Left ventricle myocardium inferior (tissue), 1 donor: ENCODE results near the gene PAX5. TPM values are rescaled to one million over a fixed set of nuclear protein-coding genes. Genes with fewer than 3 reads are reported as not detected.

Source experiments
- DNase-seq: peaks from one replicate; pipeline ENCODE4 v3.0.0-alpha.2; 2020
- H3K27ac ChIP-seq: fragments of 200-600 bp; replicated peaks from 2 replicates; pipeline ENCODE4 v1.8.0; 2021
- H3K27me3 ChIP-seq: fragments of 200-600 bp; 2 replicates; pipeline ENCODE4 v1.8.0; 2021; ENCODE audit warnings: low read depth
- H3K36me3 ChIP-seq: fragments of 200-600 bp; 2 replicates; pipeline ENCODE4 v1.8.0; 2021
- H3K4me1 ChIP-seq: fragments of 200-600 bp; 2 replicates; pipeline ENCODE4 v1.8.0; 2021
- H3K4me3 ChIP-seq: fragments of 200-600 bp; 2 replicates; pipeline ENCODE4 v1.8.0; 2021; ENCODE audit warnings: mild to moderate bottlenecking, moderate library complexity
- H3K9me3 ChIP-seq: fragments of 200-600 bp; replicated peaks from 2 replicates; pipeline ENCODE4 v1.8.0; 2021
- intact Hi-C: fragments of 100-400 bp; cut with micrococcal nuclease; formaldehyde crosslinking; loops from one replicate; pipeline ENCODE4 v1.11.0; 2022
- total RNA-seq: library from RNA; stranded (reverse); fragmentation: NEBNext Ultra II Directional; extraction: Animal tissue kit (Norgen Biotek cat#: 25700); gene quantifications from one replicate; pipeline ENCODE4 v1.2.1, GENCODE V29; 2021
- TF ChIP-seq, protein P1 (sequence below): fragments of 200-600 bp; IDR thresholded peaks from 2 replicates; pipeline ENCODE4 v1.8.0; 2021; ENCODE audit warnings: antibody characterized with exemption, mild to moderate bottlenecking, borderline replicate concordance
- donor health status: DM: no; HTN: yes; CAD: no; lungs with severe emphysema.

PAX5 gene
- total RNA-seq, 1 donor from 2014 or later, result not detected

DNA sequence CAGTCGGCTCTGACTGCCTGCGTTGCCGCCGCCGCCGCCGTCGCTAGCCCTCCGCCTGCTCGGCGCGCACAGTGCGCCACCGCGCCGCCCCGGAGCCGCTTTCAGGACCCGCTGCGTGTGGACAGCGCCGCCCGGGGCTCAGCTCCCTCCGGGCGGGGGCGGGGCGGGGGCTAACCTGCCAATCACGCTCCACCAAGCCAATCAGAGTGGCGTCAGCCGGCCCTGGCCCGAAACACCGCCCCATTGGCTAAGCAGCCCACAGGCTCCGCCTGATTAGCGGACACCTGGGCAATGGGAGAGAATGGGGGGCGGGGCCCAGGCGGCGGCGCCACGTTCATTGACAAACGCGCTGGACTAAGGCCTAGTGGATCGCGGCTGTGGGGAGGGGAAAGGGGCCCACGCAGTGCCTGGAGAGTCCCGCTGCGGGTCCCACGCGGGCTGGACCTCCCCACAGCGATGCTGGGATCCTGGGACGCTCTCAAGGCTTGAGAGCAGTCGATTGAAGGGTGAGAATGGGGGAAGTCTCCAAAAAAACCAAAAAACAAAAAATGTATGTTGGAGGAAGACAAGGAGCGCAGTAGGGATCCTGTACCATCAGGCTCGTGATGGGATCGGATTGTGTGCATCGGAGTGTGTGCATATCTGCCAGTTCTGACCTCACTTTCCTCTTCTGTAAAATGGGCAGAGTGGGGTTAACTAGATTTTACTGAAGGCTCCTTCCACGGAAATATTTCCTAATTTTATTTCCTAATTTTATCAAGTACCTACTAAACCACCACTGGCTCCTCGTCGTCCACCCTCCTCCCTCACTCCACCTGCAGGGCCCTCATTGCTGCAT is 6.3 kb downstream of the PAX5 start:
- peak; percentile 82 for DNase-seq
- Histone ChIP-seq H3K4me3 (peak overlapping the region; percentile 57), H3K9me3 (no peaks in the 10 kb centered on the region), H3K27ac (no peak overlapping the region), H3K27me3 (peaks cover 100% of the 10 kb centered on the region), H3K36me3 (no peaks in the 10 kb centered on the region), H3K4me1 (peaks cover 58% of the 10 kb centered on the region)
- intact Hi-C loops, result no loop called here
- TF ChIP-seq, protein P1, sequence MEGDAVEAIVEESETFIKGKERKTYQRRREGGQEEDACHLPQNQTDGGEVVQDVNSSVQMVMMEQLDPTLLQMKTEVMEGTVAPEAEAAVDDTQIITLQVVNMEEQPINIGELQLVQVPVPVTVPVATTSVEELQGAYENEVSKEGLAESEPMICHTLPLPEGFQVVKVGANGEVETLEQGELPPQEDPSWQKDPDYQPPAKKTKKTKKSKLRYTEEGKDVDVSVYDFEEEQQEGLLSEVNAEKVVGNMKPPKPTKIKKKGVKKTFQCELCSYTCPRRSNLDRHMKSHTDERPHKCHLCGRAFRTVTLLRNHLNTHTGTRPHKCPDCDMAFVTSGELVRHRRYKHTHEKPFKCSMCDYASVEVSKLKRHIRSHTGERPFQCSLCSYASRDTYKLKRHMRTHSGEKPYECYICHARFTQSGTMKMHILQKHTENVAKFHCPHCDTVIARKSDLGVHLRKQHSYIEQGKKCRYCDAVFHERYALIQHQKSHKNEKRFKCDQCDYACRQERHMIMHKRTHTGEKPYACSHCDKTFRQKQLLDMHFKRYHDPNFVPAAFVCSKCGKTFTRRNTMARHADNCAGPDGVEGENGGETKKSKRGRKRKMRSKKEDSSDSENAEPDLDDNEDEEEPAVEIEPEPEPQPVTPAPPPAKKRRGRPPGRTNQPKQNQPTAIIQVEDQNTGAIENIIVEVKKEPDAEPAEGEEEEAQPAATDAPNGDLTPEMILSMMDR, result no peak

DNA sequence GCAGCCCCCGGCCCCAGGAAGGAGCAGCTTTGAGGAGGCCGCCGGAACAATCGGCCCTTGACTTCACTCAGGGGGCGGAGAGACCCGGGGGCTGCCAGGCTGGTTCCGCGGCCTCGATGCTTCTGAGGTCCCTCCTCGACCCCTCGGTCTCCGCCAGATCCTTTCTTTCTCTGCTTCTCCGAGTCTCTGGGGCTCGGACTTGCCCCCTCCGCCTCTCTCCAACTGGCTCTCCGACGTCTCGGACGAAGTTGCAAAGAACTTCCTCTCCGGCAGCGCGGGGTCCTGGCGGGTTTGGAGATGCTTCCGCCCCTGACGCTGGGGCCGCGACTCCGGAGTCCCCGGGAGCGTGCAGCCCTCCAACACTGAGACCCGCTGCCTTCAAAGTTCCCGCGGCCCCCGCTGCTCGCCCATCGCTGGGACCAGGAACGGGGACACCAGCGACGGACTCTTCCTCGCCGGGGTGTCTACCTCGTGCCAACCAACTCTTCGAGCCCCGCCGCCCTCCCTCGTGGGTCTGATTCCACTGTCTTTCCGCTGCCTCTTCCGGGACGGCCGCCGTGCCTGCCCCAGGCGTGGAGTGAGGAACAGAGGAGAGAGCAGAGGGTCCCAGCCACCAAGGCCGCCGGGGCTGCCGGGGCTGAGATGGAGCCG is 7.0 kb downstream of the PAX5 start:
- TF ChIP-seq, protein P1, result no peak
- intact Hi-C loops, result no loop called here
- Histone ChIP-seq H3K27me3 (peaks cover 100% of the 10 kb centered on the region), H3K4me1 (peaks cover 58% of the 10 kb centered on the region), H3K4me3 (peak overlapping the region; percentile 57), H3K27ac (no peak overlapping the region), H3K36me3 (no peaks in the 10 kb centered on the region), H3K9me3 (no peaks in the 10 kb centered on the region)
- DNase-seq, result no peak

- Histone ChIP-seq H3K27ac (no peak overlapping the region), H3K27me3 (peaks cover 100% of the 10 kb centered on the region), H3K4me1 (peaks cover 58% of the 10 kb centered on the region), H3K36me3 (no peaks in the 10 kb centered on the region), H3K9me3 (no peaks in the 10 kb centered on the region), H3K4me3 (peak overlapping the region; percentile 57)
- no peak for DNase-seq
- intact Hi-C loops, result no loop called here
- TF ChIP-seq, protein P1, result no peak
These were observed 7.7 kb downstream of the PAX5 start for GRCh38 chr9:37026113-37026930.

- Histone ChIP-seq H3K36me3 (no peaks in the 10 kb centered on the region), H3K9me3 (no peaks in the 10 kb centered on the region), H3K27ac (no peak overlapping the region), H3K27me3 (peaks cover 100% of the 10 kb centered on the region), H3K4me1 (peaks cover 58% of the 10 kb centered on the region), H3K4me3 (peak overlapping the region; percentile 57)
- TF ChIP-seq, protein P1, result no peak
- intact Hi-C loops, result no loop called here
- no peak for DNase-seq
These were observed 8.3 kb downstream of the PAX5 start for GRCh38 chr9:37025823-37026112.

DNA sequence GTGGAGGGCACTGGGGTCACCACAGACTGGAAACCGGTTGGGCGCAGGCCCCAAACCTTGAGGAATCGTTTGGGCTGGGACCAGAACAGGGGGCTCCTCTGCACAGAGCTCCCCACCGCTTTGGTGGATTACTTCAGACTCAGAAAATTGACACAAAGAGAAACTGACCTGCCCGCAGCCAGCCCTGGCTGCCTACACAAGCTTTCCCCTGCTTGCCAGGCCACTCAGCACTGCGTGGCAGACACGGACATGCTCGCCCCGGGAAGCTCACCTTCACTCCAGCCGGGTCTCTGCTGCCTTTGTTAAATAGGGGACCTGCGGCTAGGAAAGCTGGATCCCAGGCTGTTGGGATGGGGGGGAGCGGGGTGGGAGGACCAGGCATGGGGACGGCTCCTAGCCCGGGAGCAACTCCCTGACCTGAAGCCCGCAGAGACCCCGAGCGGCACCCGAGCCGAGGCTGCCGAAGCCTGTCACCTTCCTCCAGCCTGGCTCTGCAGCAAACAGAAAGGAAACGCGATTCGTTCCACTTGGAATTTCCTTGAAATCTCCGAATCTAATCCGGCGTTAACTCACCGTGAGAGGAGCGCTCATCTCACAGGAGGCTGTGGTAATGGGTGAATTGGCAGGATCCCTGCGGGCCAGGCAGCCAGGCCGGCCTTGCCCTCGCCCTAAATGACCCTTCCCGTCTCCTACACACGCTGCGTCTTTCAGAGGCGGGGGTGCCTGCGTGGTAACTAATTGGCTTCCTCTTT is 8.8 kb downstream of the PAX5 start:
- Histone ChIP-seq H3K9me3 (no peaks in the 10 kb centered on the region), H3K4me3 (peak overlapping the region; percentile 57), H3K27ac (no peak overlapping the region), H3K27me3 (peaks cover 100% of the 10 kb centered on the region), H3K4me1 (peaks cover 56% of the 10 kb centered on the region), H3K36me3 (no peaks in the 10 kb centered on the region)
- intact Hi-C loops, result no loop called here
- no peak for DNase-seq
- TF ChIP-seq, protein P1, result no peak
